HG02981 (cell line): ENCODE data around the gene PPARG.
"Not testable (repeated sequence)": the region's sequence is repeated elsewhere in the genome, so short reads cannot be mapped to it uniquely, and the experiment has no call there.

Experiments used
- ATAC-seq: cut with Tn5 transposase; IDR thresholded peaks from one replicate; pipeline ENCODE4 v1.9.1; 2021; ENCODE audit warnings: mild to moderate bottlenecking, moderate library complexity; ENCODE audit not compliant: unreplicated experiment

Gene PPARG

DNA sequence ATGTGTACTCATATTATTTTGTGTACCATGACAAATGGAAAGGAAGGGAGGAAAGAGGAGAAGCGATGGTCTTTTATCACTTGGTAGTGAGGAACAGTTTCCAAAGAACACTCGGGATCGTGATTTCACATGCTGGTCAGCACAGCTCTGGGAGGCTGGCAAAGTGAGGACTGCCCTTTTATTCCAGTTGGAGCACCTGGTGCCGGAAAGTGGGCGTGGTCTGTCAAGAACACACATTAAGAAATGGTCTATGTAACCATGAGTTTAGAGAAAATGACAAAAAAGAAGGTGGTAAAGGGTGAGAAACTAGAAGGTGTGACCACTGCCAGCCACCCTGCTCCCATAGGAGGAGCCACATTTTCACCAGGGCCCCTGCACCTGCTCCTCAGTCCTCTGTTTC is 188.4 kb downstream of the PPARG start:
- no peak for ATAC-seq

DNA sequence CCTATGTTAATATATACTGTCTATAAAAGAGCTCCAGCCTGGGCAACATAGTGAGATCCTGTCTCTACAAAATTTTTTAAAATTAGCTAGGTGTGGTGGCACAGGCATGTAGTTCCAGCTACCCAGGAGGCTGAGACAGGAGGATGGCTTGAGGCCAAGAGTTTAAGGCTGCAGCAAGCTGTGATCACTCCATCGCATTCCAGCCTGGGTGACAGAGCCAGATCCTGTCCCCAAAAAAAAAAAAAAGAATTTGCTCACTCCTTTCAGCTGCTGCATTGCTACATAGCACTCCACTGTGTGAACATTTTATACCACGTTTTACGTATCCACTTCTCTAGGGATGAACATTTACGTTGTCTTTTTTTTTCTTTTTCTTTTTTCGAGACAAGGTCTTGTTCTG is 189.5 kb downstream of the PPARG start:
- ATAC-seq: no peak

DNA sequence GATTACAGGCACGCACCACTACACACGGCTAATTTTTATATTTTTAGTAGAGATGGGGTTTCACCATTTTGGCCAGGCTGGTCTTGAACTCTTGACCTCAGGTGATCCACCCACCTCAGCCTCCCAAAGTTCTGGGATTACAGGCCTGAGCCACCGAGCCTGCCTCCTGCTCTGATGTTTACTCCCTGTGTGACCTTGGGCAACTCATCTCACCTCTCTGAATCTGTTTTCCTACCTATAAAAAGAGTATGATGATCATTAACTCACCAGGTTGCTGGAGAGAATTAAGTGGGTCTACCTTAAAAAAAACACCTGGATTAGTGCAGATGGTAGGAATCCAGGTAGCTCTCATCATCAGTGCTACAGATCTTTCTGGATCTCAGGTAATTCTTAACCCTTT is 190.3 kb downstream of the PPARG start:
- not testable (repeated sequence) for ATAC-seq

DNA sequence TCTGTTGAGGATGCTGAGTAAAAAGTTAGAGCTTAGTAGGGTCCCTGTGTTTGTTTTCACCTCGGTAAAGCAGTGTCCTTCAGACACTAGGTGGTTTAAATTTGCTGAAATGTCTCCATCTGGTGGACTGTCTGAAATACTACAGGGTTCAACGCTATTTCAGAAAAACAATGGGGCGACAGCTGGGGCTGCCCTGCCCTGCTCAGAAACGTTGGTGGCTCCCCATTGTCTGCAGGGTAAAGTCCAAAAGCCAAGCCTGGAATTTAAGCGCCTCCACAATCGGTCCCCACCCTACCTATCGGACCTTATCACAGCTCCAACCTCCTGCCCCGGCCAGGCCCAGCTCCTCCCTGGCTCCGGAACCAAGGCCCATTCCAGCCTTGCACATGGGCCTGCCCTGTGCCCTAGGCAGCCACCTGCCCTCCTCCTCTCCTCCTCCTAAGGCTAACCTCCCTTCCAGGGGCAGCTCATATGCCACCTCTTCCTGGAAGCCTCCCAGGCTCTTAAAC is 191.1 kb downstream of the PPARG start:
- ATAC-seq: no peak

DNA sequence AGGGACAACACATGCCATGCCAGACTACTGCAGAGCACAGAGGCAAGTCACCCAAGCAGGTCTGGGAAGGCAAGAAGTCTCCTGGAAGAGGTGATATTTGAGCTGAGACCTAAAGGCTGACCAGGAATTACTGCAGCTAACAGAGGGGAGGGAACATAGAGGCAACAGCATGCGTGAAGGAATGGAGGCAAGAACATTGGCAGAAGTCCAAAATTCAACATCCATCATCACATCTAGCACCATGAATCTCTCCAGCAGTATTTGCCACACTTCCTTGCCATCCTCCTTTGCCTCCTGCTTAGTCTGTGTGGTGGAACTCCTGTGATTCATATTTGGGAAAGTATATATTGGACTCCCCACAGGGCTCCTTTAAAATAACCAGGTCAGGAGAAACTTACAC is 194.5 kb downstream of the PPARG start:
- ATAC-seq: no peak

DNA sequence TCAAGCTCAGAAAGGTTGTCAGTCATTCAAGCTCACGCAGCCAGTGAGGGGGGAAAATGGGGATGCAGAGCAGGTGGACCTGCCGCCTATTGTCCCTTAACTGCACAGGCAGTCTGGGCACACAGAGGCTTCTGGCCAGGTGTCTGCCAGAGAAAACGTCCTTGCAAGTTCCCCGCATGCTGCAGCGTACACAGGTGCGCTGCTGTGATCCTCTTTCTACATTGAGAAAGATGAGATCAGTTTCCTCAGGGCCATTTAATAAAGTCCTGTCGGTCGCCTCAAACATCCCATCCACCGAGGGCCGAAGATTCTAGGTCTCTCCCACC is 195.0 kb downstream of the PPARG start:
- ATAC-seq: no peak
